Choroid plexus epithelial cell (primary cell): ENCODE measurements around the gene LENG1.

ENCODE experiments used
- DNase-seq: peaks from one replicate; pipeline ENCODE4 v3.0.0-alpha.2; 2010; ENCODE audit warnings: low read depth
- H3K4me3 ChIP-seq: 2 replicates; pipeline ENCODE4 v1.5.1; 2011; ENCODE audit warnings: low read depth, mild to moderate bottlenecking, control low read depth, low read length, moderate library complexity
- CTCF ChIP-seq: conservative IDR thresholded peaks from 2 replicates; pipeline ENCODE4 v1.5.1; 2011; ENCODE audit warnings: low read depth, mild to moderate bottlenecking, control low read depth, inconsistent platforms, low read length, moderate library complexity

The LENG1 gene

GRCh38 chr19:54136864-54137698 is 22.4 kb downstream of the LENG1 start:
- peak; percentile 100 for DNase-seq
- H3K4me3 ChIP-seq = peak overlapping the region; percentile 86
- TF ChIP-seq CTCF = no peak

GRCh38 chr19:54136086-54136863 is 23.2 kb downstream of the LENG1 start:
- peak overlapping the region; percentile 66 for H3K4me3 ChIP-seq
- DNase-seq = no peak

GRCh38 chr19:54133957-54134590 is 25.4 kb downstream of the LENG1 start:
- no peak overlapping the region for H3K4me3 ChIP-seq
- no peak for TF ChIP-seq CTCF
- no peak for DNase-seq

More at GRCh38 chr19:54136086-54136863, 23.2 kb downstream of the LENG1 start:
- TF ChIP-seq CTCF = no peak

GRCh38 chr19:54133312-54133956 is 26.1 kb downstream of the LENG1 start:
- H3K4me3 ChIP-seq = no peak overlapping the region
- DNase-seq = no peak

GRCh38 chr19:54129617-54129996 is 29.9 kb downstream of the LENG1 start:
- no peak for DNase-seq
- TF ChIP-seq CTCF = no peak
- no peak overlapping the region for H3K4me3 ChIP-seq

More at GRCh38 chr19:54133312-54133956, 26.1 kb downstream of the LENG1 start:
- no peak for TF ChIP-seq CTCF

- TF ChIP-seq CTCF = no peak
- no peak overlapping the region for H3K4me3 ChIP-seq
- DNase-seq = no peak
These were observed 30.5 kb downstream of the LENG1 start for GRCh38 chr19:54128796-54129616.
